Thoracic aorta (tissue), 2 donors: ENCODE measurements around the gene MTUS2. TPM values are rescaled to one million over a fixed set of nuclear protein-coding genes. Genes with fewer than 3 reads are reported as not detected.

Experiments
- ATAC-seq: fragments of 150-250 bp; one replicate; pipeline ENCODE4 v1.8.0; 2017; ENCODE audit warnings: low read depth; ENCODE audit not compliant: insufficient number of reproducible peaks, low FRiP score
- DNase-seq: peaks from one replicate; pipeline ENCODE4 v3.0.0-alpha.2; 2020; ENCODE audit warnings: low spot score
- H3K27ac ChIP-seq, 2 donors: fragments of 200-600 bp; sonication (generic); 1 replicate in 1 of 2; 2 replicates in 1 of 2; pipeline ENCODE4 v1.5.1; 2016; ENCODE audit warnings: mild to moderate bottlenecking in 2 of 2, moderate library complexity in 2 of 2
- H3K27me3 ChIP-seq: fragments of 200-600 bp; sonication (generic); replicated peaks from 2 replicates; pipeline ENCODE4 v1.6.0; 2016; ENCODE audit warnings: mild to moderate bottlenecking; ENCODE audit not compliant: insufficient read depth
- H3K36me3 ChIP-seq: fragments of 200-600 bp; sonication (generic); one replicate; pipeline ENCODE4 v1.5.1; 2016
- H3K4me1 ChIP-seq, 2 donors: fragments of 200-600 bp; sonication (generic); 1 replicate in 1 of 2; 2 replicates in 1 of 2; pipeline versions ENCODE4 v1.5.1 to v1.6.0; 2016; ENCODE audit warnings: low read depth in 2 of 2, mild to moderate bottlenecking in 1 of 2; ENCODE audit not compliant: control insufficient read depth in 1 of 2
- H3K4me3 ChIP-seq: fragments of 200-600 bp; sonication (generic); 2 replicates; pipeline ENCODE4 v1.5.1; 2016; ENCODE audit warnings: mild to moderate bottlenecking
- H3K9me3 ChIP-seq: fragments of 200-600 bp; sonication (generic); 2 replicates; pipeline ENCODE4 v1.5.1; 2016
- CTCF ChIP-seq: fragments of 200-600 bp; sonication (generic); IDR thresholded peaks from one replicate; pipeline ENCODE4 v1.5.1; 2019; ENCODE audit warnings: antibody characterized with exemption
- total RNA-seq, 2 donors: library from RNA; depleted of rRNA; stranded (reverse); fragments of >200 nt; gene quantifications; one replicate each; pipeline versions ENCODE4 v1.1.0 to v1.2.3, GENCODE V29; 2016

MTUS2 gene
- total RNA-seq, 2 donors from 2014 or later = 14.9 to 26.4 TPM

- DNase-seq (no peak), ATAC-seq (no peak)
- H3K9me3 ChIP-seq = no peaks in the 10 kb centered on the region
- no peak overlapping the region for H3K27ac ChIP-seq
- H3K36me3 ChIP-seq = no peaks in the 10 kb centered on the region
- H3K27me3 ChIP-seq = no peaks in the 10 kb centered on the region
- no peak overlapping the region for H3K4me3 ChIP-seq
- peaks cover 0 to 11% of the 10 kb centered on the region in 2 donors for H3K4me1 ChIP-seq
- no peak for TF ChIP-seq CTCF
Measured at GRCh38 chr13:28954419-28954725, 134.2 kb downstream of the MTUS2 start.

GRCh38 chr13:28954810-28955209, 134.7 kb downstream of the MTUS2 start:
- ATAC-seq (no peak), DNase-seq (no peak)
- no peak overlapping the region for H3K4me3 ChIP-seq
- no peak overlapping the region for H3K27ac ChIP-seq
- no peaks in the 10 kb centered on the region for H3K36me3 ChIP-seq
- TF ChIP-seq CTCF = no peak
- peaks cover 0 to 11% of the 10 kb centered on the region in 2 donors for H3K4me1 ChIP-seq
- H3K27me3 ChIP-seq = no peaks in the 10 kb centered on the region
- H3K9me3 ChIP-seq = no peaks in the 10 kb centered on the region

- Histone ChIP-seq H3K27me3 (no peaks in the 10 kb centered on the region), H3K27ac (no peak overlapping the region), H3K4me3 (no peak overlapping the region), H3K9me3 (no peaks in the 10 kb centered on the region), H3K36me3 (no peaks in the 10 kb centered on the region), H3K4me1 (peaks cover 0 to 11% of the 10 kb centered on the region in 2 donors)
- ATAC-seq (no peak), DNase-seq (no peak)
- no peak for TF ChIP-seq CTCF
Measured at GRCh38 chr13:28955264-28955966, 135.3 kb downstream of the MTUS2 start.

- Histone ChIP-seq H3K27me3 (no peaks in the 10 kb centered on the region), H3K9me3 (no peaks in the 10 kb centered on the region), H3K36me3 (no peaks in the 10 kb centered on the region), H3K4me1 (peaks cover 0 to 7% of the 10 kb centered on the region in 2 donors), H3K27ac (no peak overlapping the region), H3K4me3 (no peak overlapping the region)
- ATAC-seq (no peak), DNase-seq (no peak)
- TF ChIP-seq CTCF = no peak
Measured at GRCh38 chr13:28958018-28958417, 137.9 kb downstream of the MTUS2 start.

- no peak overlapping the region for H3K4me3 ChIP-seq
- H3K27me3 ChIP-seq = no peaks in the 10 kb centered on the region
- no peaks in the 10 kb centered on the region for H3K36me3 ChIP-seq
- peaks cover 0 to 6% of the 10 kb centered on the region in 2 donors for H3K4me1 ChIP-seq
- TF ChIP-seq CTCF = no peak
- H3K9me3 ChIP-seq = no peaks in the 10 kb centered on the region
- no peak overlapping the region for H3K27ac ChIP-seq
- no peak for DNase-seq
- no peak for ATAC-seq
Measured at GRCh38 chr13:28958441-28958840, 138.3 kb downstream of the MTUS2 start.
